A673 (cell line): Measurements from ENCODE around the gene SLC35G1. TPM values are rescaled to one million over a fixed set of nuclear protein-coding genes. Genes with fewer than 3 reads are reported as not detected.

Experiments
- BruUV-seq: library from RNA; stranded (reverse); fragments of 400-500 nt; replicated peaks from 2 replicates; lab custom pipeline; 2021; lab: Mats Ljungman, UMichigan
- CTCF ChIA-PET: fragments of 300-600 bp; sonication (Branson Sonifier 250); formaldehyde crosslinking; loops from one replicate; lab custom pipeline; 2022; ENCODE audit warnings: antibody characterized with exemption; lab: Charles Lee
- POLR2A ChIA-PET: fragments of 300-600 bp; sonication (Branson Sonifier 250); formaldehyde crosslinking; loops from one replicate; lab custom pipeline; 2022; ENCODE audit warnings: antibody characterized with exemption; ENCODE audit not compliant: low non-redundant PET; lab: Charles Lee
- DNase-seq: peaks from one replicate; pipeline ENCODE4 v3.0.0-alpha.2; 2015; ENCODE audit warnings: low spot score
- H3K27ac ChIP-seq: fragments of 200-600 bp; sonication (generic); 2 replicates; pipeline ENCODE4 v1.5.1; 2016; ENCODE audit warnings: mixed run types, low read depth, mild to moderate bottlenecking, mixed read lengths, antibody characterized with exemption, low read length; ENCODE audit not compliant: poor library complexity, severe bottlenecking
- H3K27me3 ChIP-seq: fragments of 200-600 bp; sonication (generic); replicated peaks from 2 replicates; pipeline ENCODE4 v1.6.1; 2017; ENCODE audit warnings: mixed run types, low read depth, mild to moderate bottlenecking, mixed read lengths, antibody characterized with exemption, low read length; ENCODE audit not compliant: insufficient read depth, poor library complexity
- H3K36me3 ChIP-seq: fragments of 200-600 bp; sonication (generic); 2 replicates; pipeline ENCODE4 v1.6.1; 2016; ENCODE audit warnings: mixed run types, mild to moderate bottlenecking, mixed read lengths, antibody characterized with exemption, low read length; ENCODE audit not compliant: insufficient read depth, poor library complexity, severe bottlenecking
- H3K4me1 ChIP-seq: fragments of 200-600 bp; sonication (generic); 2 replicates; pipeline ENCODE4 v1.6.1; 2017; ENCODE audit warnings: mixed run types, mild to moderate bottlenecking, mixed read lengths, antibody characterized with exemption, low read length; ENCODE audit not compliant: insufficient read depth, poor library complexity, severe bottlenecking
- H3K4me3 ChIP-seq: fragments of 200-600 bp; sonication (generic); 2 replicates; pipeline ENCODE4 v1.5.1; 2016; ENCODE audit warnings: low read depth, mixed run types, mild to moderate bottlenecking, mixed read lengths, low read length; ENCODE audit not compliant: poor library complexity, severe bottlenecking
- H3K9me3 ChIP-seq: fragments of 200-600 bp; sonication (generic); 2 replicates; pipeline ENCODE4 v1.6.1; 2016; ENCODE audit warnings: mixed run types, low read depth, mild to moderate bottlenecking, mixed read lengths, antibody characterized with exemption, low read length; ENCODE audit not compliant: poor library complexity, severe bottlenecking
- EZH2 ChIP-seq: fragments of 200-600 bp; sonication (generic); IDR thresholded peaks from 2 replicates; pipeline ENCODE4 v1.6.1; 2017; ENCODE audit warnings: borderline replicate concordance, low read depth, mild to moderate bottlenecking, mixed read lengths, antibody characterized with exemption, low read length; ENCODE audit not compliant: poor library complexity, severe bottlenecking
- intact Hi-C: fragments of 100-400 bp; cut with micrococcal nuclease; formaldehyde crosslinking; loops from one replicate; pipeline ENCODE4 v1.10.0; 2022; ENCODE audit not compliant: unreplicated experiment
- total RNA-seq: library from RNA; stranded (reverse); gene quantifications from 2 replicates; pipeline ENCODE4 v1.2.3, GENCODE V29; 2021
- TF ChIP-seq, protein P1 (sequence below): fragments of 300-800, 200-600 bp; sonication (generic); conservative IDR thresholded peaks from 2 replicates; pipeline ENCODE4 v1.5.1; 2017; ENCODE audit warnings: low read depth, mild to moderate bottlenecking, antibody characterized with exemption, low read length, moderate library complexity, mixed read lengths

SLC35G1 gene
- total RNA-seq, 1 experiment from 2014 or later: 9.5 TPM

DNA sequence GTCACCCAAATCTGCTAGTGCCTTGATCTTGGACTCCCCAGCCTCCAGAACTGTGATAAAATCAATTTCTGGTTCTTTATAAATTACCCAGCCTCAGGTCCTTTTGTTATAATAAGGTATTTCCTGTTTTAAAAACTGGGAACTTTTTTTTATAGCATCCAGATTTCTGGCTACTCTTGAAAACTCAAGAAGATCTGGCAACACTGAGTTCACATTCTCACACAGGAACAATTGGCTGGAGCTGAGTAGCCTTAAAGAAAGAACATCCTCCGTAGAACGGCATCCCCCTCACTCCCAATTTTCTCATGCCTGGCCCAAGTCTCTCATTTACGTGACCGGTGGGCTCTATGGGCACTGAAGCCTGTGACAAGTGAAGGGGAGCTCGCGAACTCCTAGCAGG lies 47.1 kb downstream of the SLC35G1 start:
- Histone ChIP-seq H3K4me3 (no peak overlapping the region), H3K27ac (no peak overlapping the region), H3K36me3 (no peaks in the 10 kb centered on the region), H3K27me3 (no peaks in the 10 kb centered on the region), H3K4me1 (no peaks in the 10 kb centered on the region), H3K9me3 (no peaks in the 10 kb centered on the region)
- intact Hi-C loops: no loop called here
- DNase-seq: no peak
- no TSS peak for BruUV-seq
- POLR2A ChIA-PET: no interaction called here
- CTCF ChIA-PET: no interaction called here
- TF ChIP-seq EZH2: no peak
- TF ChIP-seq, protein P1, sequence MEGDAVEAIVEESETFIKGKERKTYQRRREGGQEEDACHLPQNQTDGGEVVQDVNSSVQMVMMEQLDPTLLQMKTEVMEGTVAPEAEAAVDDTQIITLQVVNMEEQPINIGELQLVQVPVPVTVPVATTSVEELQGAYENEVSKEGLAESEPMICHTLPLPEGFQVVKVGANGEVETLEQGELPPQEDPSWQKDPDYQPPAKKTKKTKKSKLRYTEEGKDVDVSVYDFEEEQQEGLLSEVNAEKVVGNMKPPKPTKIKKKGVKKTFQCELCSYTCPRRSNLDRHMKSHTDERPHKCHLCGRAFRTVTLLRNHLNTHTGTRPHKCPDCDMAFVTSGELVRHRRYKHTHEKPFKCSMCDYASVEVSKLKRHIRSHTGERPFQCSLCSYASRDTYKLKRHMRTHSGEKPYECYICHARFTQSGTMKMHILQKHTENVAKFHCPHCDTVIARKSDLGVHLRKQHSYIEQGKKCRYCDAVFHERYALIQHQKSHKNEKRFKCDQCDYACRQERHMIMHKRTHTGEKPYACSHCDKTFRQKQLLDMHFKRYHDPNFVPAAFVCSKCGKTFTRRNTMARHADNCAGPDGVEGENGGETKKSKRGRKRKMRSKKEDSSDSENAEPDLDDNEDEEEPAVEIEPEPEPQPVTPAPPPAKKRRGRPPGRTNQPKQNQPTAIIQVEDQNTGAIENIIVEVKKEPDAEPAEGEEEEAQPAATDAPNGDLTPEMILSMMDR: no peak

GRCh38 chr10:93941606-93942005 lies 47.8 kb downstream of the SLC35G1 start:
- DNase-seq: no peak
- Histone ChIP-seq H3K9me3 (no peaks in the 10 kb centered on the region), H3K27ac (no peak overlapping the region), H3K27me3 (no peaks in the 10 kb centered on the region), H3K4me3 (no peak overlapping the region), H3K4me1 (no peaks in the 10 kb centered on the region), H3K36me3 (no peaks in the 10 kb centered on the region)
- POLR2A ChIA-PET: no interaction called here
- CTCF ChIA-PET: no interaction called here
- BruUV-seq: no TSS peak
- no peak for TF ChIP-seq EZH2
- TF ChIP-seq, protein P1: no peak
- intact Hi-C loops: no loop called here

DNA sequence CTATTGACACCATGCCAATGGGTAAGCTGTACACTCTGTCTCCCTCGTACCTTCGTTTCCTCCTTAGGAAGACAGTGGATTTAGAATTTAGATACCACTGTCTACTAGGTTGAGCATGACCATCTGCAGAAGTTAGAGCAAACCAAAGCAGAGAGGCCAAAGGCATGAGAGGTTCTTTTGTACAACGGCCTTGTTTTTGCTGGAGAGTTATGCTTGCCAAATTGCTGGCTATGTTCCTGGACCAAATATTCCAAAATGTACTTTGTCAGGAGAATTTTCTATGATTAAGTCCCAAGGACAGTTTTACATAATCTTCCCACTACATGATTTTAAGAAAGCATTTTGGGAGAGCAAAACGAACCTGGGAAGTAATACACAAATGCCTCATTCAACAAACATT lies 52.0 kb downstream of the SLC35G1 start:
- ChIA-PET CTCF (no interaction called here), POLR2A (no interaction called here)
- no peak for DNase-seq
- Histone ChIP-seq H3K27me3 (no peaks in the 10 kb centered on the region), H3K9me3 (no peaks in the 10 kb centered on the region), H3K27ac (no peak overlapping the region), H3K4me1 (no peaks in the 10 kb centered on the region), H3K4me3 (no peak overlapping the region), H3K36me3 (no peaks in the 10 kb centered on the region)
- TF ChIP-seq EZH2: no peak
- intact Hi-C loops: no loop called here
- BruUV-seq: no TSS peak

GRCh38 chr10:93947055-93947454 lies 53.3 kb downstream of the SLC35G1 start:
- no TSS peak for BruUV-seq
- TF ChIP-seq EZH2: no peak
- TF ChIP-seq, protein P1: no peak
- intact Hi-C loops: no loop called here
- H3K27me3 ChIP-seq: no peaks in the 10 kb centered on the region
- no peaks in the 10 kb centered on the region for H3K9me3 ChIP-seq
- POLR2A ChIA-PET: no interaction called here
- H3K4me3 ChIP-seq: no peak overlapping the region
- DNase-seq: no peak
- no peaks in the 10 kb centered on the region for H3K36me3 ChIP-seq
- no peak overlapping the region for H3K27ac ChIP-seq
- no peaks in the 10 kb centered on the region for H3K4me1 ChIP-seq
- CTCF ChIA-PET: no interaction called here
